GM12878 (cell line): ENCODE results near the gene GPC2. TPM values are rescaled to one million over a fixed set of nuclear protein-coding genes. Genes with fewer than 3 reads are reported as not detected.
"Not testable (repeated sequence)": the region's sequence is repeated elsewhere in the genome, so short reads cannot be mapped to it uniquely, and the experiment has no call there.

Source experiments
- ATAC-seq: fragments of 200-7000 bp; cut with Tn5 transposase; 3 replicates; pipeline ENCODE4 v1.9.1; 2020; ENCODE audit warnings: mild to moderate bottlenecking, moderate library complexity
- BruUV-seq: library from RNA; stranded (reverse); fragments of 400-500 nt; replicated peaks from 2 replicates; lab custom pipeline; 2021; lab: Mats Ljungman, UMichigan
- CTCF ChIA-PET: fragments of 300-600 bp; sonication (Branson Sonifier 250); formaldehyde crosslinking; extraction: SDS; loops from one replicate; lab custom pipeline; 2021; ENCODE audit warnings: inconsistent platforms; lab: Yijun Ruan, JAX
- POLR2A ChIA-PET: fragments of 350-600 bp; formaldehyde crosslinking; extraction: SDS; loops from one replicate; lab custom pipeline; 2021; ENCODE audit warnings: inconsistent platforms; lab: Charles Lee
- RAD21 ChIA-PET: fragments of 300-600 bp; sonication (Branson Sonifier 250); formaldehyde crosslinking; loops from one replicate; lab custom pipeline; 2023; ENCODE audit warnings: antibody characterized with exemption; ENCODE audit not compliant: unreplicated experiment; lab: Charles Lee
- SMC1A ChIA-PET: fragments of 300-600 bp; sonication (Branson Sonifier 250); formaldehyde crosslinking; loops from one replicate; lab custom pipeline; 2023; ENCODE audit not compliant: unreplicated experiment, uncharacterized antibody; lab: Charles Lee
- DNase-seq: peaks from one replicate; pipeline ENCODE4 v3.0.0-alpha.2; 2011; ENCODE audit warnings: low read depth, low spot score
- FAIRE-seq: peaks from 3 replicates; lab custom pipeline; 2011; peaks lifted over from hg19 to GRCh38; lab: Jason Lieb, UNC
- H2AFZ ChIP-seq: 2 replicates; pipeline ENCODE4 v1.6.0; 2011; ENCODE audit warnings: low read depth, low read length, control low read depth; ENCODE audit not compliant: control insufficient read depth
- H3K27ac ChIP-seq: 2 replicates; pipeline ENCODE4 v1.5.1; 2011; ENCODE audit warnings: control low read depth; ENCODE audit not compliant: control insufficient read depth, insufficient read depth
- H3K27me3 ChIP-seq, 2 experiments: replicated peaks in 1 of 2; 2 replicates each; pipeline versions ENCODE4 v1.6.0 to v1.6.1; 2011; ENCODE audit warnings: low read length in 1 of 2; ENCODE audit not compliant: control insufficient read depth in 2 of 2, insufficient read depth in 2 of 2
- H3K36me3 ChIP-seq, 2 experiments: 2 replicates each; pipeline ENCODE4 v1.5.1; 2011; ENCODE audit warnings: low read length in 1 of 2; ENCODE audit not compliant: control insufficient read depth in 2 of 2, insufficient read depth in 2 of 2
- H3K4me1 ChIP-seq: 2 replicates; pipeline ENCODE4 v1.6.1; 2011; ENCODE audit warnings: mild to moderate bottlenecking, low read length, moderate library complexity, mixed read lengths; ENCODE audit not compliant: control insufficient read depth, insufficient read depth
- H3K4me2 ChIP-seq: 2 replicates; pipeline ENCODE4 v1.6.0; 2011; ENCODE audit warnings: control low read depth; ENCODE audit not compliant: control insufficient read depth, insufficient read depth
- H3K4me3 ChIP-seq: fragments of 200-600 bp; sonication (generic); 2 replicates; pipeline ENCODE4 v1.5.1; 2016
- H3K79me2 ChIP-seq: 2 replicates; pipeline ENCODE4 v1.6.0; 2011; ENCODE audit warnings: low read length; ENCODE audit not compliant: control insufficient read depth, insufficient read depth
- H3K9ac ChIP-seq: 2 replicates; pipeline ENCODE4 v1.8.0; 2011; ENCODE audit warnings: low read length, control low read depth, mixed read lengths; ENCODE audit not compliant: control insufficient read depth, insufficient read depth
- H3K9me3 ChIP-seq: replicated peaks from 3 replicates; pipeline ENCODE4 v1.5.1; 2011; ENCODE audit warnings: mild to moderate bottlenecking, low read length; ENCODE audit not compliant: control insufficient read depth, insufficient read depth
- H4K20me1 ChIP-seq: 2 replicates; pipeline ENCODE4 v1.6.0; 2011; ENCODE audit not compliant: control insufficient read depth, insufficient read depth
- BACH1 ChIP-seq: fragments of 450-650 bp; IDR thresholded peaks from 2 replicates; pipeline ENCODE4 v1.6.1; 2017; ENCODE audit warnings: mild to moderate bottlenecking, borderline replicate concordance
- CREM ChIP-seq: IDR thresholded peaks from 2 replicates; pipeline ENCODE4 v1.6.1; 2014; ENCODE audit warnings: antibody characterized with exemption, low read depth
- DPF2 ChIP-seq: fragments of 450-650 bp; IDR thresholded peaks from 2 replicates; pipeline ENCODE4 v1.6.1; 2017; ENCODE audit warnings: mild to moderate bottlenecking
- EGR1 ChIP-seq, 2 experiments: IDR thresholded peaks; 1 replicate in 1 of 2; 2 replicates in 1 of 2; pipeline ENCODE4 v1.6.1; 2011 to 2012; ENCODE audit warnings: low read depth in 2 of 2, low read length in 2 of 2, borderline replicate concordance in 1 of 2, mild to moderate bottlenecking in 1 of 2, moderate library complexity in 1 of 2
- YY1 ChIP-seq: IDR thresholded peaks from 2 replicates; pipeline ENCODE4 v1.6.1; 2011; ENCODE audit warnings: low read depth, mild to moderate bottlenecking, low read length
- WGBS: methylation state at CpG from one replicate; pipeline ENCODE4 v1.1.6; 2016; ENCODE audit warnings: low lambda C conversion rate; ENCODE audit not compliant: insufficient replicate concordance, insufficient coverage; ENCODE audit errors: missing lambda C conversion rate; 5-methylcytosine and 5-hydroxymethylcytosine counted together
- in situ Hi-C: fragments of 300-500 bp; cut with MboI; formaldehyde crosslinking; loops from 9 replicates; pipeline ENCODE4 v1.14.3; 2018; ENCODE audit warnings: mixed read lengths
- intact Hi-C: fragments of 100-400 bp; cut with micrococcal nuclease; formaldehyde crosslinking; loops from one replicate; pipeline ENCODE4 v1.14.2; 2022; ENCODE audit not compliant: unreplicated experiment
- polyA plus RNA-seq, 11 experiments: library from polyadenylated mRNA; depleted of rRNA in 4 of 11; unstranded in 6 of 11; stranded (reverse) in 5 of 11; fragments of >200 nt; fragmentation: Nextera tagmentation in 4 of 11; fragmentation: Illumina TruSeq in 1 of 11; extraction: Ambion mirVana in 4 of 11; extraction: Trizol in 1 of 11; gene quantifications; 1 replicate in 1 of 11; 2 replicates in 10 of 11; pipeline versions ENCODE4 v1.2.1 to v1.2.3, GENCODE V29; 2011 to 2016; ENCODE audit warnings: inconsistent platforms in 2 of 11, missing spikeins in 2 of 11, low read depth in 1 of 11
- total RNA-seq, 4 experiments: library from RNA; depleted of rRNA in 3 of 4; stranded (reverse); fragments of >200 nt in 3 of 4; fragmentation: Illumina TruSeq in 1 of 4; extraction: Trizol in 1 of 4; gene quantifications; 2 replicates each; pipeline versions ENCODE4 v1.2.1 to v1.2.3, GENCODE V29; 2013 to 2021

Gene GPC2
- total and polyA plus RNA-seq, 10 of the 15 experiments (the other 5 are each of a cell fraction or from before 2014, with no cell fraction given): 0.19 to 6.3 (median 0.77) TPM

GRCh38 chr7:100192281-100192862 lies 15.2 kb upstream of the GPC2 start:
- peak overlapping the region; percentile 20; the same call in 1 of the 2 replicates for H3K4me2 ChIP-seq
- ChIA-PET RAD21 (interaction anchor here (4.5 kb wide), 1 partner anchor 18 kb away, joined by 30 read pairs; no protein-coding TSS in a partner anchor), CTCF (interaction anchor here (3.0 to 7.0 kb wide), 3 partner anchors 17 to 59 kb away, joined by 10 to 65 read pairs (median 56); no protein-coding TSS in a partner anchor), SMC1A (interaction anchor here (0.6 to 7.0 kb wide), 4 partner anchors 17 to 184 kb away, joined by 3 to 112 read pairs (median 20); partner anchors contain the start of gene PVRIG), POLR2A (interaction anchor here (5.8 kb wide), 1 partner anchor 17 kb away, joined by 60 read pairs; no protein-coding TSS in a partner anchor)
- H3K27ac ChIP-seq: peak overlapping the region; percentile 42
- H3K4me3 ChIP-seq, DNase-seq, H4K20me1 ChIP-seq, BruUV-seq, H3K27me3 ChIP-seq, H3K79me2 ChIP-seq, ATAC-seq, FAIRE-seq, in situ Hi-C loops, intact Hi-C loops, H3K36me3 ChIP-seq, H3K9me3 ChIP-seq: not testable (repeated sequence)
- peak overlapping the region; percentile 12; the same call in 1 of the 2 replicates for H3K9ac ChIP-seq
- peaks cover 37% of the 10 kb centered on the region for H3K4me1 ChIP-seq
- 0 out of 2 replicates have a peak, but pooled peaks have one; percentile 4 for TF ChIP-seq YY1
- H2AFZ ChIP-seq: peak overlapping the region; percentile 70
- WGBS: 96% methylated on average over 6 of the region's 6 CpGs

- Histone ChIP-seq H4K20me1 (no peaks in the 10 kb centered on the region), H3K4me2 (peak overlapping the region; percentile 20), H3K4me1 (peaks cover 37% of the 10 kb centered on the region), H3K4me3 (no peak overlapping the region), H3K27me3 (no peaks in the 10 kb centered on the region), H3K9me3 (no peaks in the 10 kb centered on the region), H3K27ac (peak overlapping the region; percentile 42; the same call in 1 of the 2 replicates), H3K79me2 (no peaks in the 10 kb centered on the region), H2AFZ (peak overlapping the region; percentile 70), H3K9ac (0 out of 2 replicates have a peak overlapping the region, but pooled peaks have one; percentile 12), H3K36me3 (no peaks in the 10 kb centered on the region)
- intact Hi-C loops (loop anchor here (2.0 kb wide), 1 partner anchor 27 kb away; the partner anchor contains the start of gene PVRIG), in situ Hi-C loops (no loop called here)
- DNase-seq: no peak
- TF ChIP-seq BACH1 (no peak), EGR1 (IDR thresholded peaks at IDR 0.05; ENCODE audit: borderline replicate concordance in 1 of 2, low read depth in 2 of 2, low read length in 2 of 2) (no peak), DPF2 (no peak), CREM (no peak)
- CTCF ChIA-PET: interaction anchor here (3.0 to 7.0 kb wide), 3 partner anchors 17 to 59 kb away, joined by 10 to 65 read pairs (median 56); no protein-coding TSS in a partner anchor
- BruUV-seq: no TSS peak
- peak; percentile 77 for FAIRE-seq
- ATAC-seq: no peak
- 2% methylated on average over 2 of the region's 2 CpGs for WGBS
- RAD21 ChIA-PET: no interaction called here
- SMC1A ChIA-PET: interaction anchor here (4.5 to 7.0 kb wide), 2 partner anchors 18 to 25 kb away, joined by 37 to 112 read pairs; partner anchors contain the start of gene PVRIG
- POLR2A ChIA-PET: no interaction called here
These were observed 14.6 kb upstream of the GPC2 start for GRCh38 chr7:100191775-100192174.
